DOHH2 (cell line): ENCODE measurements around the gene RNU1-4.
"Not testable (repeated sequence)": the region's sequence is repeated elsewhere in the genome, so short reads cannot be mapped to it uniquely, and the experiment has no call there.

Experiments used
- H3F3A ChIP-seq: fragments of 200-600 bp; sonication (generic), shearing (Covaris generic); 2 replicates; pipeline ENCODE4 v1.6.0; 2016; ENCODE audit warnings: antibody characterized with exemption, mild to moderate bottlenecking; ENCODE audit not compliant: control insufficient read depth, insufficient read depth
- H3K27ac ChIP-seq: fragments of 200-600 bp; sonication (generic); 2 replicates; pipeline ENCODE4 v1.5.1; 2014; ENCODE audit warnings: low read depth, mild to moderate bottlenecking, low read length, moderate library complexity
- H3K27me3 ChIP-seq: fragments of 200-600 bp; sonication (generic); 2 replicates; pipeline ENCODE4 v1.6.1; 2014; ENCODE audit warnings: mild to moderate bottlenecking, low read length, mixed read lengths; ENCODE audit not compliant: control insufficient read depth
- H3K36me3 ChIP-seq: fragments of 200-600 bp; sonication (generic); 2 replicates; pipeline ENCODE4 v1.6.1; 2014; ENCODE audit warnings: mild to moderate bottlenecking, low read length, moderate library complexity, mixed read lengths; ENCODE audit not compliant: control insufficient read depth
- H3K4me1 ChIP-seq: fragments of 200-600 bp; sonication (generic); 2 replicates; pipeline ENCODE4 v1.6.1; 2014; ENCODE audit warnings: mild to moderate bottlenecking, low read length, mixed read lengths; ENCODE audit not compliant: control insufficient read depth
- H3K4me2 ChIP-seq: fragments of 200-600 bp; sonication (generic); 2 replicates; pipeline ENCODE4 v1.6.0; 2014; ENCODE audit warnings: mild to moderate bottlenecking, low read length, moderate library complexity
- H3K4me3 ChIP-seq: fragments of 200-600 bp; sonication (generic); 2 replicates; pipeline ENCODE4 v1.5.1; 2014; ENCODE audit warnings: mild to moderate bottlenecking, low read length, mixed read lengths
- H3K79me2 ChIP-seq: fragments of 200-600 bp; sonication (generic); 2 replicates; pipeline ENCODE4 v1.6.1; 2014; ENCODE audit warnings: mild to moderate bottlenecking, low read length, mixed read lengths; ENCODE audit not compliant: control insufficient read depth
- H3K9me2 ChIP-seq: fragments of 200-600 bp; sonication (generic); replicated peaks from 2 replicates; pipeline ENCODE4 v1.6.1; 2014; ENCODE audit warnings: mild to moderate bottlenecking, low read length, mixed read lengths; ENCODE audit not compliant: control insufficient read depth
- H3K9me3 ChIP-seq: fragments of 200-600 bp; sonication (generic); 2 replicates; pipeline ENCODE4 v1.6.1; 2014; ENCODE audit warnings: antibody characterized with exemption, low read length, mixed read lengths; ENCODE audit not compliant: control insufficient read depth, insufficient read depth
- H4K20me1 ChIP-seq: fragments of 200-600 bp; sonication (generic); 2 replicates; pipeline ENCODE4 v1.6.0; 2014; ENCODE audit warnings: low read depth, mild to moderate bottlenecking, antibody characterized with exemption, low read length, moderate library complexity; ENCODE audit not compliant: control insufficient read depth, insufficient read depth

RNU1-4 gene

DNA sequence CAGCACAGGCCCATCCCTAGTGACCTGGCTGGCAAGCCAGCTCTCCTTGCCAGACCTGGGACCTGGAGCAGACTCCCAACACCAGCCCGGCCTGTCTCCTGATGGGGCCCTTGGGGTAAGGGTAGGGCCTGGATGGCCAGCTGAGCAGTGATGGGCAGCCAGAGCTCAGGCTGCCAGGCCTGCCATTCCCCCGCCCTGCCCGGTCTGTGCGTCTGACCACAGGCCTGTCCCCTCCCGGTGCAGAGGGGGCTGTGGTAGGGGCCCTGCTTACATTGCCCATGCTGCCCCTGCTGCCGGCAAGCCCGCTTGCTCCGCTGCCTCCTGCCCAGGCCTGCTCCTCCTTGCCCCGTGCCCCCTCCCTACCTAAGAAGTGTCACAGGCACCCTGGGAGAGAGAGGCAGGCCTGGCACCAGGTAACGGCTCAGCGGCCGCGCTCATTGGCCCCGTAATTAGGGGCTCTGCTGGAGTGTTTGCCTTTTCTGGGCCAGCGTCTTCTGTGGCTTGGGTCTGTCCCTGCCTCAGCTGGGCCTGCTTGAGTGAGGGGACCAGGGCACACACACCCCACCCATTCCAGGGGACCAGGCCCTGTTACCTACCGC, 35.7 kb upstream of the RNU1-4 start:
- not testable (repeated sequence) for H3F3A ChIP-seq, H3K79me2 ChIP-seq, H3K4me3 ChIP-seq, H3K4me2 ChIP-seq, H4K20me1 ChIP-seq, H3K9me2 ChIP-seq, H3K36me3 ChIP-seq, H3K4me1 ChIP-seq, H3K27me3 ChIP-seq, H3K27ac ChIP-seq, H3K9me3 ChIP-seq

- not testable (repeated sequence) for H3K36me3 ChIP-seq, H3F3A ChIP-seq, H3K9me2 ChIP-seq, H3K4me2 ChIP-seq, H3K27me3 ChIP-seq, H3K79me2 ChIP-seq, H4K20me1 ChIP-seq, H3K27ac ChIP-seq, H3K9me3 ChIP-seq, H3K4me3 ChIP-seq, H3K4me1 ChIP-seq
Measured at GRCh38 chr1:16706302-16706701, 34.0 kb upstream of the RNU1-4 start.

- not testable (repeated sequence) for H3K36me3 ChIP-seq, H3K79me2 ChIP-seq, H3K9me3 ChIP-seq, H3K4me1 ChIP-seq, H3K27me3 ChIP-seq, H3F3A ChIP-seq, H3K27ac ChIP-seq, H3K4me2 ChIP-seq, H3K9me2 ChIP-seq, H4K20me1 ChIP-seq, H3K4me3 ChIP-seq
Measured at GRCh38 chr1:16707130-16708093, 32.9 kb upstream of the RNU1-4 start.

DNA sequence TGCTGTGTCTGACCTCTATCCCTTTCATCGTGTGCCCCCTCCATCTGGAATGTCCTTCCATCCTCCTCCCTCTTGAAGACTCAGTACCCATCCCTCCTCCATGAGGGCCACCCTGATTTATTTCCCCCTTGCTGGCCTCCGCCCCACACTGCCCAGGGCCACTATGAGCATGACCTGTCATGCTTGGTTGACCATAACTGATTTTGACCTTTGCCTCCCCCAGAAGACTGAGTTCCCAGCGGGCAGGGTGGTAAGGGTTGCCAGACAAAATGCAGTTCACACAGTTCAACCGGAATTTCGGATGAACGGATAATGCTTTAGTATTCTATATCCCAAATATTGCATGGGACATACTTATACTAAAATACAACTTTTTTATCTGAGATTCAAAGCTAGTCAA, 31.6 kb upstream of the RNU1-4 start:
- H3K4me2 ChIP-seq, H3K36me3 ChIP-seq, H3K9me2 ChIP-seq, H3K9me3 ChIP-seq, H3F3A ChIP-seq, H3K27ac ChIP-seq, H3K79me2 ChIP-seq, H3K27me3 ChIP-seq, H4K20me1 ChIP-seq, H3K4me1 ChIP-seq, H3K4me3 ChIP-seq: not testable (repeated sequence)

GRCh38 chr1:16709659-16710087, 30.6 kb upstream of the RNU1-4 start:
- not testable (repeated sequence) for H3K4me1 ChIP-seq, H3F3A ChIP-seq, H4K20me1 ChIP-seq, H3K36me3 ChIP-seq, H3K27ac ChIP-seq, H3K9me3 ChIP-seq, H3K79me2 ChIP-seq, H3K9me2 ChIP-seq, H3K4me3 ChIP-seq, H3K27me3 ChIP-seq, H3K4me2 ChIP-seq

- H3K27me3 ChIP-seq, H3F3A ChIP-seq, H3K4me2 ChIP-seq, H3K9me2 ChIP-seq, H3K79me2 ChIP-seq, H3K4me1 ChIP-seq, H4K20me1 ChIP-seq, H3K4me3 ChIP-seq, H3K27ac ChIP-seq, H3K9me3 ChIP-seq, H3K36me3 ChIP-seq: not testable (repeated sequence)
Measured at GRCh38 chr1:16710618-16711017, 29.7 kb upstream of the RNU1-4 start.

- not testable (repeated sequence) for H3K9me3 ChIP-seq, H3K4me3 ChIP-seq, H3K27me3 ChIP-seq, H3K36me3 ChIP-seq, H3K4me1 ChIP-seq, H3K27ac ChIP-seq, H3K4me2 ChIP-seq, H3F3A ChIP-seq, H3K79me2 ChIP-seq, H3K9me2 ChIP-seq, H4K20me1 ChIP-seq
Measured at GRCh38 chr1:16712131-16712530, 28.2 kb upstream of the RNU1-4 start.

- not testable (repeated sequence) for H3K9me3 ChIP-seq, H3K4me2 ChIP-seq, H3K79me2 ChIP-seq, H3K4me1 ChIP-seq, H3K36me3 ChIP-seq, H4K20me1 ChIP-seq, H3K9me2 ChIP-seq, H3K4me3 ChIP-seq, H3K27ac ChIP-seq, H3F3A ChIP-seq, H3K27me3 ChIP-seq
Measured at GRCh38 chr1:16712582-16712981, 27.7 kb upstream of the RNU1-4 start.
